HUES6 (cell line): ENCODE measurements around the gene EIF4G1.

Experiments used
- H3K27ac ChIP-seq: 2 replicates; pipeline ENCODE4 v1.7.0; 2013; ENCODE audit warnings: low read depth, mild to moderate bottlenecking, low read length, inconsistent platforms
- H3K27me3 ChIP-seq: 2 replicates; pipeline ENCODE4 v1.6.1; 2013; ENCODE audit warnings: low read length; ENCODE audit not compliant: control insufficient read depth, insufficient read depth
- H3K36me3 ChIP-seq: 2 replicates; pipeline ENCODE4 v1.6.1; 2013; ENCODE audit warnings: low read length; ENCODE audit not compliant: control insufficient read depth, insufficient read depth
- H3K4me1 ChIP-seq: 2 replicates; pipeline ENCODE4 v1.6.1; 2013; ENCODE audit warnings: low read length; ENCODE audit not compliant: control insufficient read depth, insufficient read depth
- H3K4me3 ChIP-seq: 2 replicates; pipeline ENCODE4 v1.5.1; 2013; ENCODE audit warnings: low read depth, low read length
- H3K9ac ChIP-seq: one replicate; pipeline ENCODE4 v1.6.1; 2013; ENCODE audit warnings: mild to moderate bottlenecking, low read length
- H3K9me3 ChIP-seq: 2 replicates; pipeline ENCODE4 v1.6.1; 2013; ENCODE audit warnings: low read depth, low read length; ENCODE audit not compliant: control insufficient read depth, insufficient read depth

The EIF4G1 gene

GRCh38 chr3:184290331-184290730, 24.1 kb upstream of the EIF4G1 start:
- H3K4me3 ChIP-seq: no peak overlapping the region

GRCh38 chr3:184291044-184291737, 23.2 kb upstream of the EIF4G1 start:
- Histone ChIP-seq H3K27me3 (no peaks in the 10 kb centered on the region), H3K27ac (no peak overlapping the region), H3K4me3 (no peak overlapping the region), H3K4me1 (no peaks in the 10 kb centered on the region), H3K9ac (no peak overlapping the region), H3K36me3 (no peaks in the 10 kb centered on the region), H3K9me3 (no peaks in the 10 kb centered on the region)

More at GRCh38 chr3:184290331-184290730, 24.1 kb upstream of the EIF4G1 start:
- Histone ChIP-seq H3K27me3 (no peaks in the 10 kb centered on the region; the same call in 1 of the 2 replicates), H3K36me3 (no peaks in the 10 kb centered on the region), H3K27ac (no peak overlapping the region), H3K9ac (no peak overlapping the region), H3K4me1 (no peaks in the 10 kb centered on the region), H3K9me3 (no peaks in the 10 kb centered on the region)

GRCh38 chr3:184291738-184292445, 22.5 kb upstream of the EIF4G1 start:
- Histone ChIP-seq H3K36me3 (no peaks in the 10 kb centered on the region), H3K4me1 (no peaks in the 10 kb centered on the region), H3K4me3 (no peak overlapping the region), H3K27ac (no peak overlapping the region), H3K9me3 (no peaks in the 10 kb centered on the region), H3K9ac (no peak overlapping the region), H3K27me3 (no peaks in the 10 kb centered on the region)

- no peaks in the 10 kb centered on the region for H3K9me3 ChIP-seq
- H3K27me3 ChIP-seq: no peaks in the 10 kb centered on the region
- H3K4me3 ChIP-seq: no peak overlapping the region
- H3K9ac ChIP-seq: no peak overlapping the region
- peaks cover 5% of the 10 kb centered on the region; the same call in 1 of the 2 replicates for H3K4me1 ChIP-seq
- peaks cover 11% of the 10 kb centered on the region for H3K36me3 ChIP-seq
- no peak overlapping the region for H3K27ac ChIP-seq
Measured at GRCh38 chr3:184295771-184296170, 18.6 kb upstream of the EIF4G1 start.

GRCh38 chr3:184296616-184297015, 17.8 kb upstream of the EIF4G1 start:
- no peaks in the 10 kb centered on the region for H3K27me3 ChIP-seq
- H3K27ac ChIP-seq: no peak overlapping the region
- H3K9ac ChIP-seq: no peak overlapping the region
- no peak overlapping the region for H3K4me3 ChIP-seq
- no peaks in the 10 kb centered on the region for H3K9me3 ChIP-seq
- H3K36me3 ChIP-seq: peaks cover 18% of the 10 kb centered on the region
- H3K4me1 ChIP-seq: peaks cover 5% of the 10 kb centered on the region; the same call in 1 of the 2 replicates

GRCh38 chr3:184298759-184299487, 15.5 kb upstream of the EIF4G1 start, which contains the start of gene PSMD2:
PSMD2 (plus strand) TSS chr3:184299241; CDS start chr3:184299267, 26 bp downstream.
- Histone ChIP-seq H3K9me3 (no peaks in the 10 kb centered on the region), H3K27me3 (no peaks in the 10 kb centered on the region), H3K4me3 (peak within 1 kb of the TSS; percentile 98), H3K9ac (peak within 1 kb of the TSS; percentile 91), H3K36me3 (peaks cover 41% of the 10 kb centered on the region), H3K4me1 (peaks cover 5% of the 10 kb centered on the region; the same call in 1 of the 2 replicates), H3K27ac (peak within 1 kb of the TSS; percentile 83; the same call in 1 of the 2 replicates)

- peak overlapping the region; percentile 91 for H3K9ac ChIP-seq
- H3K9me3 ChIP-seq: no peaks in the 10 kb centered on the region
- peaks cover 50% of the 10 kb centered on the region for H3K36me3 ChIP-seq
- H3K27me3 ChIP-seq: no peaks in the 10 kb centered on the region
- peak overlapping the region; percentile 98 for H3K4me3 ChIP-seq
- peak overlapping the region; percentile 83; the same call in 1 of the 2 replicates for H3K27ac ChIP-seq
- peaks cover 5% of the 10 kb centered on the region; the same call in 1 of the 2 replicates for H3K4me1 ChIP-seq
Measured at GRCh38 chr3:184299488-184300377, 14.7 kb upstream of the EIF4G1 start.

- Histone ChIP-seq H3K4me3 (peak overlapping the region; percentile 98), H3K4me1 (peaks cover 5% of the 10 kb centered on the region; the same call in 1 of the 2 replicates), H3K9me3 (no peaks in the 10 kb centered on the region), H3K36me3 (peaks cover 55% of the 10 kb centered on the region), H3K9ac (peak overlapping the region; percentile 91), H3K27ac (no peak overlapping the region), H3K27me3 (no peaks in the 10 kb centered on the region)
Measured at GRCh38 chr3:184300378-184300720, 14.1 kb upstream of the EIF4G1 start.

- no peaks in the 10 kb centered on the region for H3K27me3 ChIP-seq
- H3K4me3 ChIP-seq: no peak overlapping the region
- H3K27ac ChIP-seq: no peak overlapping the region
- peaks cover 88% of the 10 kb centered on the region for H3K36me3 ChIP-seq
- H3K4me1 ChIP-seq: no peaks in the 10 kb centered on the region
- no peak overlapping the region for H3K9ac ChIP-seq
- H3K9me3 ChIP-seq: no peaks in the 10 kb centered on the region
Measured at GRCh38 chr3:184305577-184305976, 8.8 kb upstream of the EIF4G1 start.

GRCh38 chr3:184306341-184306972, 7.9 kb upstream of the EIF4G1 start:
- H3K36me3 ChIP-seq: peaks cover 80% of the 10 kb centered on the region
- no peaks in the 10 kb centered on the region for H3K9me3 ChIP-seq
- H3K4me1 ChIP-seq: no peaks in the 10 kb centered on the region
- no peak overlapping the region for H3K4me3 ChIP-seq
- H3K9ac ChIP-seq: no peak overlapping the region
- no peak overlapping the region for H3K27ac ChIP-seq
- H3K27me3 ChIP-seq: no peaks in the 10 kb centered on the region
